Panc1 (cell line): ENCODE data around the gene ADD2. TPM values are rescaled to one million over a fixed set of nuclear protein-coding genes. Genes with fewer than 3 reads are reported as not detected.

Experiments
- ATAC-seq: fragments of 200-7000 bp; cut with Tn5 transposase; 2 replicates; pipeline ENCODE4 v1.9.1; 2020; ENCODE audit warnings: mild to moderate bottlenecking, moderate library complexity
- BruUV-seq: library from RNA; stranded (reverse); fragments of 400-500 nt; replicated peaks from 2 replicates; lab custom pipeline; 2021; lab: Mats Ljungman, UMichigan
- CTCF ChIA-PET: fragments of 300-600 bp; sonication (Branson Sonifier 250); formaldehyde crosslinking; loops from one replicate; lab custom pipeline; 2022; ENCODE audit warnings: antibody characterized with exemption; lab: Charles Lee
- POLR2A ChIA-PET: fragments of 300-600 bp; sonication (Branson Sonifier 250); formaldehyde crosslinking; loops from one replicate; lab custom pipeline; 2022; ENCODE audit warnings: antibody characterized with exemption; lab: Charles Lee
- DNase-seq: peaks from one replicate; pipeline ENCODE4 v3.0.0-alpha.2; 2010; ENCODE audit warnings: low read depth, low spot score
- H3K27ac ChIP-seq: 2 replicates; pipeline ENCODE4 v1.5.1; 2011; ENCODE audit warnings: mild to moderate bottlenecking, low read length, inconsistent platforms
- H3K27me3 ChIP-seq: fragments of 200-500 bp; sonication (Bioruptor generic); 2 replicates; pipeline ENCODE4 v1.6.0; 2014; ENCODE audit warnings: low read length, inconsistent platforms; ENCODE audit not compliant: control insufficient read depth, insufficient read depth
- H3K36me3 ChIP-seq: fragments of 200-500 bp; sonication (Bioruptor generic); 2 replicates; pipeline ENCODE4 v1.5.1; 2014; ENCODE audit warnings: inconsistent platforms, mild to moderate bottlenecking, low read length, moderate library complexity; ENCODE audit not compliant: control insufficient read depth, insufficient read depth
- H3K4me1 ChIP-seq: 2 replicates; pipeline ENCODE4 v1.5.1; 2011; ENCODE audit warnings: inconsistent platforms, mild to moderate bottlenecking, low read length, moderate library complexity; ENCODE audit not compliant: control insufficient read depth, insufficient read depth
- H3K4me3 ChIP-seq, 2 experiments: 2 replicates each; pipeline ENCODE4 v1.5.1; 2011 to 2012; ENCODE audit warnings: low read depth in 2 of 2, low read length in 2 of 2, mild to moderate bottlenecking in 2 of 2, inconsistent platforms in 1 of 2, moderate library complexity in 1 of 2
- H3K9me3 ChIP-seq: fragments of 200-500 bp; sonication (Bioruptor generic); 2 replicates; pipeline ENCODE4 v1.5.1; 2014; ENCODE audit warnings: low read depth, mild to moderate bottlenecking, inconsistent platforms, low read length, moderate library complexity; ENCODE audit not compliant: control insufficient read depth, insufficient read depth
- POLR2AphosphoS5 ChIP-seq: IDR thresholded peaks from 2 replicates; pipeline ENCODE4 v1.6.1; 2012; ENCODE audit warnings: mild to moderate bottlenecking, low read depth, low read length, moderate library complexity
- SIN3A ChIP-seq: IDR thresholded peaks from 2 replicates; pipeline ENCODE4 v1.6.1; 2012; ENCODE audit warnings: low read depth, mild to moderate bottlenecking, low read length, moderate library complexity, borderline replicate concordance; ENCODE audit not compliant: insufficient read depth
- TCF7L2 ChIP-seq: IDR thresholded peaks from 2 replicates; pipeline ENCODE4 v1.6.1; 2011; ENCODE audit warnings: mild to moderate bottlenecking, low read depth, low read length, inconsistent platforms
- in situ Hi-C: cut with HindIII; loops from 2 replicates; pipeline ENCODE4 v1.10.0; 2016; ENCODE audit warnings: low sequenced_read_pairs, low pct_unique_long_range_greater_than_20kb
- intact Hi-C: fragments of 100-400 bp; cut with micrococcal nuclease; formaldehyde crosslinking; loops from one replicate; pipeline ENCODE4 v1.10.0; 2022; ENCODE audit not compliant: unreplicated experiment
- total RNA-seq: library from RNA; stranded (reverse); gene quantifications from one replicate; pipeline ENCODE4 v1.2.1, GENCODE V29; 2021; ENCODE audit not compliant: unreplicated experiment
- TF ChIP-seq, protein P1 (sequence below): fragments of 450-650 bp; IDR thresholded peaks from 2 replicates; pipeline ENCODE4 v1.5.1; 2017; ENCODE audit warnings: mild to moderate bottlenecking
- TF ChIP-seq, protein P2 (sequence below), 2 experiments: IDR thresholded peaks; 2 replicates each; pipeline ENCODE4 v1.6.1; 2011 to 2012; ENCODE audit warnings: low read depth in 2 of 2, control low read depth in 1 of 2, low read length in 1 of 2, mild to moderate bottlenecking in 1 of 2, moderate library complexity in 1 of 2; ENCODE audit not compliant: insufficient read depth in 1 of 2

The ADD2 gene
- total RNA-seq, 1 experiment from 2014 or later = 0.26 TPM

DNA sequence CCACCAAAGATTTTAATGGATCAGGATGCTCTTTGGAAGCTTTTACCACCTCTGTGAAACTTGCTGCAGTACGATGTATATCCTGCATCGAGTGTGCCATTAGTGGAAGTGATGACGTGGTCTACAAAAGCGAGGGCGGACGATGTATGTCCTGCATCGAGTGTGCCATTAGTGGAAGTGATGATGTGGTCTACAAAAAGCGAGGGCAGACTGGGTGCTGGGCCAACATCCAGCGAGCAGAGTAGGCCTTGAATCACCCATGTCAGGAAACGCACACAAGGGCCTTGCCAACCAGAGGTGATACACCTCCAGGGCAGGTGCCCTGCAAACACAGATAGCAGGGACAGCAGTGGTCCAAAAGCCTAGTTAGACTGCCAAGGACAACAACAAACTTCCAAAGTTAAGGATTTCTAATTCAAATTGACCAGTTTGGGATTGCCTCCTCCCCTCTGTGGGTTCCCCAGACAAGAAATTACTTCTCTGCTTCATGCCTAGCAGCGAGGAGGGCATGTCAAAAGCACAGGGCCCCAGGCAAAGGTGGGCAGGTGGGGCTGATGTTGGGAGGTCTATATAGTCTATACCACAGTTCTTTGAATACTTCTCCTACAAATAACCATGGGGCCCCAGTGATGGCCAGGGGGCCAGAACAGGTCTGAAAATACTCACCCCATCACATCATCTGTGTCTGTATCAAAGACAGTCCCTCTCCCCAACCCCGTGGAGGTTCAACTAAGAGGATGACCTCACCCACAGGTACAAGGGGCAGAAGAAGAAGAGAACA is 70.2 kb downstream of the ADD2 start:
- DNase-seq (no peak), ATAC-seq (no peak)
- no peaks in the 10 kb centered on the region for H3K9me3 ChIP-seq
- BruUV-seq = no TSS peak
- H3K27ac ChIP-seq = no peak overlapping the region
- H3K36me3 ChIP-seq = no peaks in the 10 kb centered on the region
- CTCF ChIA-PET = no interaction called here
- in situ Hi-C loops = no loop called here
- peaks cover 7% of the 10 kb centered on the region for H3K27me3 ChIP-seq
- H3K4me1 ChIP-seq = no peaks in the 10 kb centered on the region
- TF ChIP-seq, protein P1, sequence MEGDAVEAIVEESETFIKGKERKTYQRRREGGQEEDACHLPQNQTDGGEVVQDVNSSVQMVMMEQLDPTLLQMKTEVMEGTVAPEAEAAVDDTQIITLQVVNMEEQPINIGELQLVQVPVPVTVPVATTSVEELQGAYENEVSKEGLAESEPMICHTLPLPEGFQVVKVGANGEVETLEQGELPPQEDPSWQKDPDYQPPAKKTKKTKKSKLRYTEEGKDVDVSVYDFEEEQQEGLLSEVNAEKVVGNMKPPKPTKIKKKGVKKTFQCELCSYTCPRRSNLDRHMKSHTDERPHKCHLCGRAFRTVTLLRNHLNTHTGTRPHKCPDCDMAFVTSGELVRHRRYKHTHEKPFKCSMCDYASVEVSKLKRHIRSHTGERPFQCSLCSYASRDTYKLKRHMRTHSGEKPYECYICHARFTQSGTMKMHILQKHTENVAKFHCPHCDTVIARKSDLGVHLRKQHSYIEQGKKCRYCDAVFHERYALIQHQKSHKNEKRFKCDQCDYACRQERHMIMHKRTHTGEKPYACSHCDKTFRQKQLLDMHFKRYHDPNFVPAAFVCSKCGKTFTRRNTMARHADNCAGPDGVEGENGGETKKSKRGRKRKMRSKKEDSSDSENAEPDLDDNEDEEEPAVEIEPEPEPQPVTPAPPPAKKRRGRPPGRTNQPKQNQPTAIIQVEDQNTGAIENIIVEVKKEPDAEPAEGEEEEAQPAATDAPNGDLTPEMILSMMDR = no peak
- TF ChIP-seq TCF7L2 (no peak), POLR2AphosphoS5 (no peak), SIN3A (no peak)
- TF ChIP-seq, protein P2, sequence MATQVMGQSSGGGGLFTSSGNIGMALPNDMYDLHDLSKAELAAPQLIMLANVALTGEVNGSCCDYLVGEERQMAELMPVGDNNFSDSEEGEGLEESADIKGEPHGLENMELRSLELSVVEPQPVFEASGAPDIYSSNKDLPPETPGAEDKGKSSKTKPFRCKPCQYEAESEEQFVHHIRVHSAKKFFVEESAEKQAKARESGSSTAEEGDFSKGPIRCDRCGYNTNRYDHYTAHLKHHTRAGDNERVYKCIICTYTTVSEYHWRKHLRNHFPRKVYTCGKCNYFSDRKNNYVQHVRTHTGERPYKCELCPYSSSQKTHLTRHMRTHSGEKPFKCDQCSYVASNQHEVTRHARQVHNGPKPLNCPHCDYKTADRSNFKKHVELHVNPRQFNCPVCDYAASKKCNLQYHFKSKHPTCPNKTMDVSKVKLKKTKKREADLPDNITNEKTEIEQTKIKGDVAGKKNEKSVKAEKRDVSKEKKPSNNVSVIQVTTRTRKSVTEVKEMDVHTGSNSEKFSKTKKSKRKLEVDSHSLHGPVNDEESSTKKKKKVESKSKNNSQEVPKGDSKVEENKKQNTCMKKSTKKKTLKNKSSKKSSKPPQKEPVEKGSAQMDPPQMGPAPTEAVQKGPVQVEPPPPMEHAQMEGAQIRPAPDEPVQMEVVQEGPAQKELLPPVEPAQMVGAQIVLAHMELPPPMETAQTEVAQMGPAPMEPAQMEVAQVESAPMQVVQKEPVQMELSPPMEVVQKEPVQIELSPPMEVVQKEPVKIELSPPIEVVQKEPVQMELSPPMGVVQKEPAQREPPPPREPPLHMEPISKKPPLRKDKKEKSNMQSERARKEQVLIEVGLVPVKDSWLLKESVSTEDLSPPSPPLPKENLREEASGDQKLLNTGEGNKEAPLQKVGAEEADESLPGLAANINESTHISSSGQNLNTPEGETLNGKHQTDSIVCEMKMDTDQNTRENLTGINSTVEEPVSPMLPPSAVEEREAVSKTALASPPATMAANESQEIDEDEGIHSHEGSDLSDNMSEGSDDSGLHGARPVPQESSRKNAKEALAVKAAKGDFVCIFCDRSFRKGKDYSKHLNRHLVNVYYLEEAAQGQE (IDR thresholded peaks at IDR 0.05; ENCODE audit: insufficient read depth in 1 of 2, low read depth in 2 of 2, low read length in 1 of 2) = no peak
- intact Hi-C loops = no loop called here
- no peak overlapping the region for H3K4me3 ChIP-seq
- POLR2A ChIA-PET = no interaction called here

DNA sequence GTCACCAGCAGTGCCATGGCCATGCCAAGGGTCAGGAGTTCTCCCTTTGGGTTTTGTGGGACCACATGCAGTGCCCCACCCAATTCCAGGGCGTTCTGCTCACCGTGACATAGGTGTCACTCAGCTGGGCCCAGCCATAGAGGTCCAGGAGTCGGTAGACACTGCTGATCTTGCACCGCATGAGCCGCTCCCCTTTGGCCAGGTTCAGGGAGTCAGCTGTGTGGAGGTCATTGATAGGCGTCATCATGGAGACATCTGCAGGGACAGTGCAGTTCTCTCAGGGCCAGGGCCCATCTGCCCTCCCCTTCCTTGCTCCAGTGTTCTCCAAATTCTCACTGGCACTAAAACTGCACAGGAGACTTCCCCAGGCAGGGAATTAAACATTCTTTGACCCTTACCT is 71.9 kb downstream of the ADD2 start:
- in situ Hi-C loops = no loop called here
- peaks cover 7% of the 10 kb centered on the region for H3K27me3 ChIP-seq

More for the DNA sequence above, 71.9 kb downstream of the ADD2 start:
- H3K27ac ChIP-seq = no peak overlapping the region
- CTCF ChIA-PET = no interaction called here
- no peaks in the 10 kb centered on the region for H3K36me3 ChIP-seq
- ATAC-seq (no peak), DNase-seq (no peak)
- TF ChIP-seq POLR2AphosphoS5 = no peak
- TF ChIP-seq, protein P1 = no peak
- no peak for TF ChIP-seq TCF7L2
- TF ChIP-seq, protein P2 (IDR thresholded peaks at IDR 0.05; ENCODE audit: insufficient read depth in 1 of 2, low read depth in 2 of 2, low read length in 1 of 2) = no peak
- no TSS peak for BruUV-seq
- no peak overlapping the region for H3K4me3 ChIP-seq
- intact Hi-C loops = no loop called here
- no peaks in the 10 kb centered on the region for H3K9me3 ChIP-seq
- no peaks in the 10 kb centered on the region for H3K4me1 ChIP-seq
- POLR2A ChIA-PET = no interaction called here
